Naive thymus-derived CD4-positive, alpha-beta T cell (primary cell): ENCODE data around the gene CEACAM6. TPM values are rescaled to one million over a fixed set of nuclear protein-coding genes. Genes with fewer than 3 reads are reported as not detected.

Source experiments
- ATAC-seq: fragments of 150-1000 bp; cut with Tn5 transposase; 2 replicates; pipeline ENCODE4 v1.10.0; 2021; ENCODE audit warnings: mild to moderate bottlenecking, moderate library complexity
- CTCF ChIA-PET: fragments of 350-600 bp; sonication (Branson Sonifier 250); formaldehyde crosslinking; loops from one replicate; lab custom pipeline; 2021; ENCODE audit warnings: antibody characterized with exemption; lab: Charles Lee
- POLR2A ChIA-PET: fragments of 350-600 bp; sonication (Branson Sonifier 250); formaldehyde crosslinking; loops from one replicate; lab custom pipeline; 2021; ENCODE audit warnings: antibody characterized with exemption, inconsistent platforms; lab: Charles Lee
- DNase-seq, 9 donors: peaks; one replicate each; pipeline versions ENCODE4 v3.0.0 to v3.0.0-alpha.2; 2020 to 2022; ENCODE audit warnings: mixed read lengths in 1 of 9
- H3K27ac ChIP-seq: one replicate; pipeline ENCODE4 v1.7.0; 2013; ENCODE audit warnings: mild to moderate bottlenecking, low read depth, low read length, moderate library complexity
- H3K27me3 ChIP-seq, 2 donors: one replicate each; pipeline ENCODE4 v1.7.0; 2013; ENCODE audit warnings: low read length in 2 of 2, mild to moderate bottlenecking in 2 of 2, moderate library complexity in 2 of 2; ENCODE audit not compliant: control insufficient read depth in 2 of 2, insufficient read depth in 2 of 2
- H3K36me3 ChIP-seq, 3 experiments: 1 replicate in 2 of 3; 2 replicates in 1 of 3; pipeline ENCODE4 v1.7.0; 2013; ENCODE audit warnings: low read length in 3 of 3, mild to moderate bottlenecking in 3 of 3, moderate library complexity in 1 of 3; ENCODE audit not compliant: insufficient read depth in 3 of 3, control insufficient read depth in 2 of 3
- H3K4me1 ChIP-seq, 2 donors: one replicate each; pipeline ENCODE4 v1.7.0; 2013; ENCODE audit warnings: low read length in 2 of 2, mild to moderate bottlenecking in 2 of 2, moderate library complexity in 1 of 2; ENCODE audit not compliant: control insufficient read depth in 2 of 2, insufficient read depth in 2 of 2
- H3K4me3 ChIP-seq: 2 replicates; pipeline ENCODE4 v1.7.0; 2013; ENCODE audit warnings: mild to moderate bottlenecking, low read length
- H3K9me3 ChIP-seq, 3 experiments: 1 replicate in 2 of 3; 2 replicates in 1 of 3; pipeline ENCODE4 v1.7.0; 2013; ENCODE audit warnings: low read length in 3 of 3; ENCODE audit not compliant: control insufficient read depth in 2 of 3
- H3K27ac Mint-ChIP-seq, 9 donors: one replicate each; pipeline ENCODE4 v1.8.0; 2020 to 2022; ENCODE audit warnings: mixed read lengths in 9 of 9, mild to moderate bottlenecking in 8 of 9, moderate library complexity in 5 of 9, inconsistent platforms in 2 of 9
- H3K27me3 Mint-ChIP-seq, 5 donors: one replicate each; pipeline ENCODE4 v1.8.0; 2021 to 2022; ENCODE audit warnings: mixed read lengths in 5 of 5, mild to moderate bottlenecking in 1 of 5
- H3K36me3 Mint-ChIP-seq, 5 donors: one replicate each; pipeline ENCODE4 v1.8.0; 2020 to 2022; ENCODE audit warnings: mixed read lengths in 5 of 5, mild to moderate bottlenecking in 3 of 5, inconsistent platforms in 1 of 5
- H3K4me1 Mint-ChIP-seq, 7 donors: one replicate each; pipeline ENCODE4 v1.8.0; 2020 to 2022; ENCODE audit warnings: mixed read lengths in 7 of 7, mild to moderate bottlenecking in 3 of 7, inconsistent platforms in 1 of 7
- H3K4me3 Mint-ChIP-seq, 10 donors: one replicate each; pipeline ENCODE4 v1.8.0; 2020 to 2022; ENCODE audit warnings: mild to moderate bottlenecking in 10 of 10, mixed read lengths in 10 of 10, moderate library complexity in 6 of 10, inconsistent platforms in 2 of 10
- H3K9me3 Mint-ChIP-seq, 11 donors: one replicate each; pipeline ENCODE4 v1.8.0; 2020 to 2022; ENCODE audit warnings: mixed read lengths in 11 of 11, mild to moderate bottlenecking in 4 of 11, inconsistent platforms in 1 of 11, moderate library complexity in 1 of 11
- intact Hi-C, 2 donors: fragments of 100-400 bp; cut with micrococcal nuclease; formaldehyde crosslinking; loops; one replicate each; pipeline ENCODE4 v1.15.1; 2023
- polyA plus RNA-seq, 2 donors: library from polyadenylated mRNA; unstranded; fragments of 300-500 nt; fragmentation: Illumina TruSeq; gene quantifications; one replicate each; pipeline ENCODE4 v1.2.3, GENCODE V29; 2021
- total RNA-seq, 6 experiments: library from RNA in 5 of 6; stranded (reverse) in 5 of 6; gene quantifications; 1 replicate in 5 of 6; 2 replicates in 1 of 6; pipeline ENCODE4 v1.2.3 and lab custom pipeline; 2021 to 2026

Gene CEACAM6
- total and polyA plus RNA-seq, 7 experiments from 2014 or later: 0.15 TPM; not detected in 6

GRCh38 chr19:41774515-41774980 is 19.2 kb downstream of the CEACAM6 start:
- H3K9me3 Mint-ChIP-seq: peaks cover 0 to 3% (median 0%) of the 10 kb centered on the region in 11 donors
- Histone ChIP-seq H3K9me3 (no peaks in the 10 kb centered on the region), H3K4me3 (peak overlapping the region; percentile 24), H3K27ac (no peak overlapping the region), H3K4me1 (peaks cover 12 to 36% of the 10 kb centered on the region in 2 donors), H3K27me3 (peaks cover 0 to 9% of the 10 kb centered on the region in 2 donors), H3K36me3 (no peaks in the 10 kb centered on the region)
- peaks cover 29 to 48% (median 45%) of the 10 kb centered on the region in 7 donors for H3K4me1 Mint-ChIP-seq
- intact Hi-C loops: loop anchor here in 1 of 2 donors (1.0 kb wide), 1 partner anchor 11 kb away; no protein-coding TSS in a partner anchor
- ChIA-PET CTCF (interaction anchor here (1.4 to 3.0 kb wide), 4 partner anchors 10 to 22 kb away, joined by 3 to 22 read pairs (median 14); no protein-coding TSS in a partner anchor), POLR2A (interaction anchor here (1.6 kb wide), 1 partner anchor 9 kb away, joined by 4 read pairs; no protein-coding TSS in a partner anchor)
- peaks cover 25 to 86% (median 46%) of the 10 kb centered on the region in 5 donors for H3K27me3 Mint-ChIP-seq
- H3K27ac Mint-ChIP-seq: peak overlapping the region; percentile 14 to 76 (median 42)
- no peaks in the 10 kb centered on the region for H3K36me3 Mint-ChIP-seq
- H3K4me3 Mint-ChIP-seq: peak overlapping the region; percentile 66 to 88 (median 77)
- peak; percentile 85 for ATAC-seq
- DNase-seq: peak in 8 of 9 donors; percentile 37 to 79 (median 74)

GRCh38 chr19:41776700-41777099 is 21.4 kb downstream of the CEACAM6 start:
- no peaks in the 10 kb centered on the region for H3K9me3 ChIP-seq
- H3K9me3 Mint-ChIP-seq: peaks cover 0 to 3% (median 0%) of the 10 kb centered on the region in 11 donors
- peaks cover 12 to 36% of the 10 kb centered on the region in 2 donors for H3K4me1 ChIP-seq
- intact Hi-C loops: no loop called here
- no peak overlapping the region for H3K4me3 Mint-ChIP-seq
- no peaks in the 10 kb centered on the region for H3K36me3 ChIP-seq
- H3K27me3 ChIP-seq: peaks cover 0 to 9% of the 10 kb centered on the region in 2 donors
- ATAC-seq (no peak), DNase-seq (no peak)
- H3K36me3 Mint-ChIP-seq: no peaks in the 10 kb centered on the region
- CTCF ChIA-PET: interaction anchor here (1.0 to 3.0 kb wide), 4 partner anchors 8 to 23 kb away, joined by 3 to 22 read pairs (median 12); no protein-coding TSS in a partner anchor
- no peak overlapping the region for H3K27ac ChIP-seq
- peaks cover 29 to 48% (median 42%) of the 10 kb centered on the region in 7 donors for H3K4me1 Mint-ChIP-seq
- POLR2A ChIA-PET: interaction anchor here (0.8 to 1.0 kb wide), 2 partner anchors 10 to 17 kb away, joined by 3 read pairs; no protein-coding TSS in a partner anchor
- no peak overlapping the region for H3K4me3 ChIP-seq
- H3K27me3 Mint-ChIP-seq: peaks cover 36 to 91% (median 56%) of the 10 kb centered on the region in 5 donors
- H3K27ac Mint-ChIP-seq: no peak overlapping the region

GRCh38 chr19:41783612-41784011 is 28.3 kb downstream of the CEACAM6 start:
- intact Hi-C loops: no loop called here
- Mint-ChIP-seq H3K27ac (no peak overlapping the region), H3K9me3 (peaks cover 0 to 1% (median 0%) of the 10 kb centered on the region in 11 donors), H3K27me3 (peaks cover 42 to 82% (median 58%) of the 10 kb centered on the region in 5 donors), H3K4me3 (no peak overlapping the region), H3K4me1 (peaks cover 14 to 19% (median 17%) of the 10 kb centered on the region in 7 donors), H3K36me3 (no peaks in the 10 kb centered on the region)
- ATAC-seq (no peak), DNase-seq (no peak)
- POLR2A ChIA-PET: interaction anchor here (1.5 to 1.6 kb wide), 2 partner anchors 9 to 31 kb away, joined by 4 read pairs; no protein-coding TSS in a partner anchor
- Histone ChIP-seq H3K4me1 (peaks cover 10% of the 10 kb centered on the region in 2 donors), H3K4me3 (no peak overlapping the region), H3K9me3 (no peaks in the 10 kb centered on the region), H3K36me3 (no peaks in the 10 kb centered on the region), H3K27me3 (peaks cover 0 to 4% of the 10 kb centered on the region in 2 donors), H3K27ac (no peak overlapping the region)
- CTCF ChIA-PET: interaction anchor here (1.9 to 5.7 kb wide), 3 partner anchors 8 to 30 kb away, joined by 7 to 149 read pairs (median 22); partner anchors contain the start of gene CEACAM6

DNA sequence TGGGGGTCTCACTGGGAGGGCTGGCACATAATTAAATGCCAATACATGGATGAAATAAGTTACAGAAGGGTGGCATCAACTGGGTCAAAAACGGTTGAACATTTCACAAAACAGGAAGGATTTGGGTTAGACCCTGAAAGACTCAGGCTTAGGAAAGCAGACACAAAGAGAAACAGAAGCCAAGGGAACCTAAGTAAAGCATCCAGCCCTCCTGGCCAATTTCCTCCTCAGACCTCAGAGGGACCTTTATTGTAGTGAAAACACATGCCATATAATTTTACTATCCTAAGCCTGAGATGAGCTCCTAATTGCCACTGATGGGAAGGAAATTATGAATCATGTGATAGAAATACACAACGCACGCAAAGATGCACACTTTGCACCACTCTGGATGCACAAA is 29.0 kb downstream of the CEACAM6 start:
- H3K4me1 ChIP-seq: peaks cover 10% of the 10 kb centered on the region in 2 donors
- Mint-ChIP-seq H3K36me3 (no peaks in the 10 kb centered on the region), H3K4me3 (peak overlapping the region in 5 of 10 donors; percentile 10 to 66 (median 27)), H3K4me1 (peaks cover 14 to 19% (median 17%) of the 10 kb centered on the region in 7 donors), H3K27ac (no peak overlapping the region), H3K27me3 (peaks cover 39 to 81% (median 54%) of the 10 kb centered on the region in 5 donors), H3K9me3 (peaks cover 0 to 1% (median 0%) of the 10 kb centered on the region in 11 donors)
- POLR2A ChIA-PET: interaction anchor here (1.6 to 2.1 kb wide), 2 partner anchors 31 to 32 kb away, joined by 4 to 16 read pairs; no protein-coding TSS in a partner anchor
- H3K27ac ChIP-seq: no peak overlapping the region
- DNase-seq: no peak
- no peak for ATAC-seq
- H3K36me3 ChIP-seq: no peaks in the 10 kb centered on the region
- H3K4me3 ChIP-seq: no peak overlapping the region
- intact Hi-C loops: no loop called here
- no peaks in the 10 kb centered on the region for H3K9me3 ChIP-seq
- peaks cover 0 to 4% of the 10 kb centered on the region in 2 donors for H3K27me3 ChIP-seq
- CTCF ChIA-PET: interaction anchor here (1.0 to 5.7 kb wide), 9 partner anchors 9 to 38 kb away, joined by 3 to 149 read pairs (median 7); partner anchors contain the start of gene CEACAM6

GRCh38 chr19:41784743-41785142 is 29.4 kb downstream of the CEACAM6 start:
- DNase-seq (peak in 2 of 9 donors; percentile 7 to 11), ATAC-seq (peak; percentile 62)
- Histone ChIP-seq H3K4me1 (peaks cover 10% of the 10 kb centered on the region in 2 donors), H3K4me3 (no peak overlapping the region), H3K27ac (no peak overlapping the region), H3K9me3 (no peaks in the 10 kb centered on the region), H3K27me3 (peaks cover 0 to 4% of the 10 kb centered on the region in 2 donors), H3K36me3 (no peaks in the 10 kb centered on the region)
- ChIA-PET POLR2A (interaction anchor here (2.1 kb wide), 1 partner anchor 32 kb away, joined by 16 read pairs; no protein-coding TSS in a partner anchor), CTCF (interaction anchor here (0.7 to 5.7 kb wide), 10 partner anchors 8 to 221 kb away, joined by 3 to 149 read pairs (median 6); partner anchors contain the start of gene CEACAM6)
- H3K36me3 Mint-ChIP-seq: no peaks in the 10 kb centered on the region
- H3K4me3 Mint-ChIP-seq: peak overlapping the region in 7 of 10 donors; percentile 4 to 66 (median 27)
- intact Hi-C loops: loop anchor here (1.0 to 5.0 kb wide), 5 partner anchors 10 to 142 kb away; no protein-coding TSS in a partner anchor
- peaks cover 0 to 1% (median 0%) of the 10 kb centered on the region in 11 donors for H3K9me3 Mint-ChIP-seq
- H3K27me3 Mint-ChIP-seq: peaks cover 44 to 81% (median 51%) of the 10 kb centered on the region in 5 donors
- H3K4me1 Mint-ChIP-seq: peaks cover 14 to 19% (median 17%) of the 10 kb centered on the region in 7 donors
- no peak overlapping the region for H3K27ac Mint-ChIP-seq

- intact Hi-C loops: loop anchor here (1.0 to 5.0 kb wide), 5 partner anchors 11 to 143 kb away; no protein-coding TSS in a partner anchor
- Histone ChIP-seq H3K9me3 (no peaks in the 10 kb centered on the region), H3K27ac (no peak overlapping the region), H3K4me1 (peaks cover 10% of the 10 kb centered on the region in 2 donors), H3K27me3 (peaks cover 0 to 4% of the 10 kb centered on the region in 2 donors), H3K4me3 (no peak overlapping the region), H3K36me3 (no peaks in the 10 kb centered on the region)
- peaks cover 0 to 1% (median 0%) of the 10 kb centered on the region in 11 donors for H3K9me3 Mint-ChIP-seq
- H3K4me3 Mint-ChIP-seq: peak overlapping the region in 7 of 10 donors; percentile 10 to 66 (median 39)
- peaks cover 14 to 19% (median 17%) of the 10 kb centered on the region in 7 donors for H3K4me1 Mint-ChIP-seq
- peak; percentile 96 for ATAC-seq
- POLR2A ChIA-PET: interaction anchor here (1.0 to 2.1 kb wide), 2 partner anchors 20 to 33 kb away, joined by 3 to 16 read pairs; no protein-coding TSS in a partner anchor
- H3K36me3 Mint-ChIP-seq: no peaks in the 10 kb centered on the region
- peaks cover 40 to 75% (median 43%) of the 10 kb centered on the region in 5 donors for H3K27me3 Mint-ChIP-seq
- no peak overlapping the region for H3K27ac Mint-ChIP-seq
- DNase-seq: peak; percentile 46 to 82 (median 76)
- CTCF ChIA-PET: interaction anchor here (0.7 to 5.7 kb wide), 9 partner anchors 9 to 222 kb away, joined by 3 to 149 read pairs (median 5); partner anchors contain the start of gene CEACAM6
These were observed 30.3 kb downstream of the CEACAM6 start for GRCh38 chr19:41785653-41786052.
